Measurements from ENCODE around the gene KCNH2.
"Not testable (repeated sequence)": the region's sequence is repeated elsewhere in the genome, so short reads cannot be mapped to it uniquely, and the experiment has no call there.

KCNH2 gene

GRCh38 chr7:150931199-150931869 lies 46.8 kb downstream of the KCNH2 start:
- no peak for DNase-seq

- no peak for DNase-seq
Observed at GRCh38 chr7:150928541-150928940, 49.6 kb downstream of the KCNH2 start.

- no peak for DNase-seq
Observed at GRCh38 chr7:150927956-150928344, 50.2 kb downstream of the KCNH2 start.

GRCh38 chr7:150927157-150927955 lies 50.8 kb downstream of the KCNH2 start:
- no peak for DNase-seq

GRCh38 chr7:150926066-150926465 lies 52.1 kb downstream of the KCNH2 start:
- DNase-seq: no peak

GRCh38 chr7:150924369-150924781 lies 53.7 kb downstream of the KCNH2 start:
- DNase-seq: no peak

- DNase-seq: no peak
Observed at GRCh38 chr7:150923802-150924201, 54.3 kb downstream of the KCNH2 start.

GRCh38 chr7:150923196-150923595 lies 54.9 kb downstream of the KCNH2 start:
- no peak for DNase-seq

GRCh38 chr7:150919160-150919559 lies 59.0 kb downstream of the KCNH2 start:
- no peak for DNase-seq

GRCh38 chr7:150918378-150918777 lies 59.7 kb downstream of the KCNH2 start:
- no peak for DNase-seq

- no peak for DNase-seq
Observed at GRCh38 chr7:150917969-150918368, 60.2 kb downstream of the KCNH2 start.

- no peak for DNase-seq
Observed at GRCh38 chr7:150916670-150917069, 61.5 kb downstream of the KCNH2 start.

- DNase-seq: no peak
Observed at GRCh38 chr7:150914966-150915365, 63.2 kb downstream of the KCNH2 start.

- no peak for DNase-seq
Observed at GRCh38 chr7:150914196-150914595, 63.9 kb downstream of the KCNH2 start.

GRCh38 chr7:150912427-150912826 lies 65.7 kb downstream of the KCNH2 start:
- no peak for DNase-seq

GRCh38 chr7:150911590-150912267 lies 66.4 kb downstream of the KCNH2 start:
- no peak for DNase-seq

GRCh38 chr7:150910996-150911422 lies 67.1 kb downstream of the KCNH2 start:
- DNase-seq: no peak

GRCh38 chr7:150910305-150910995 lies 67.7 kb downstream of the KCNH2 start:
- not testable (repeated sequence) for DNase-seq

GRCh38 chr7:150909200-150909995 lies 68.7 kb downstream of the KCNH2 start:
- no peak for DNase-seq

GRCh38 chr7:150908173-150908572 lies 69.9 kb downstream of the KCNH2 start:
- no peak for DNase-seq

- no peak for DNase-seq
Observed at GRCh38 chr7:150904011-150904909, 73.9 kb downstream of the KCNH2 start.
